ENCODE data around the gene HOXD13. TPM values are rescaled to one million over a fixed set of nuclear protein-coding genes. Genes with fewer than 3 reads are reported as not detected.

The HOXD13 gene
- total and polyA plus RNA-seq, 2 of the 8 experiments (the other 6 are each of a cell fraction or from before 2014, with no cell fraction given), result not detected

DNA sequence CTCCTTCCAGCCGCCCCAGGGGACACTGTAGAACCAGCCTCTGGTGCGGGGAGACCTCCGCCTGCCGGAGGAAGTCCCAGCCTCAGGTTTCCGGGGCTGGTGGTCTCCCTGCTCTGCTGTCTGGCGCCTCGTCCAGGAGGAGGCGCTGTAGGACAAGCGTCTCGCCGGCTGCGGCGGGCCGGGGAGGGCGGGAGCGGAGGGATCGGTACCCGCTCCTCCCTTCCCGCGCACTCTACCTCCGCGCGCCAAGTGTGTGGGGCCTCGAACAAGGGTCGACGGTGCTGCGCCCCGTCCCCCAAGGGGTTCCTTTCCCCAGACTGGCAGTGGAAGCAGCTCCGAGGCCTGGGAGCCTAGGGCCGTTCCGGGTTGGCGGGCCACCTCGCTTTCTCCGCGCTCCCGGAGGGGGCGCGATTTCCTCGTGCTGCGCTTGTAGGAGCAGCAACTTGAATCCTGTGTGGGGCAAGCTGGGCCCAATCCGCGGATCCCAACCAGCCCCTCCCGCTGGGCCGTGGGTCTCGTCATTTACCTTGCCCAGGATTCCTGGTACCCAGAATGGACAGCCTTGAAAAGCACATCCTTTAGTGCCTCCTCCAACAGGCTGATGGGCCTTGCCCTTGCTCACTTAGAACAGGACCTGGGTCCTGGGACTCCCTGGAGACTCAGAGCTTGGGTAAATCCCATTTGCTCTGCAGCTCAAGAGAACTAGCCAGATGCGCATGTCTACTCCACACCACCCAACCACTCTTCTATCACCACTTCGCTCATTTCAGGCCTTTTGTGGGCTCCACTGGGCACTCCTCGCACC, 48.2 kb downstream of the HOXD13 start (continued):
- TF ChIP-seq CBX8 (IDR thresholded peaks at IDR 0.05; ENCODE audit: borderline replicate concordance, low read depth, low read length), result no peak
- TF ChIP-seq, protein P1, sequence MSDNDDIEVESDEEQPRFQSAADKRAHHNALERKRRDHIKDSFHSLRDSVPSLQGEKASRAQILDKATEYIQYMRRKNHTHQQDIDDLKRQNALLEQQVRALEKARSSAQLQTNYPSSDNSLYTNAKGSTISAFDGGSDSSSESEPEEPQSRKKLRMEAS (IDR thresholded peaks at IDR 0.05), result peak; percentile 85
- TF ChIP-seq ZNF274 (IDR thresholded peaks at IDR 0.05; ENCODE audit: borderline replicate concordance, extremely low read depth, low read length), result no peak
- no peak for TF ChIP-seq RXRA (IDR thresholded peaks at IDR 0.05; ENCODE audit: insufficient read depth, low read depth, low read length)
- TF ChIP-seq RNF2 (IDR thresholded peaks at IDR 0.05; ENCODE audit: borderline replicate concordance, low read depth, low read length, missing control alignments, poor library complexity, severe bottlenecking), result peak; percentile 15
- TF ChIP-seq TCF12 (IDR thresholded peaks at IDR 0.05; ENCODE audit: low read depth, low read length), result no peak
- no peak for TF ChIP-seq POLR2A (IDR thresholded peaks at IDR 0.05; ENCODE audit: control extremely low read depth in 1 of 2, low read depth in 2 of 2, low read length in 2 of 2)
- TF ChIP-seq BACH1 (IDR thresholded peaks at IDR 0.05; ENCODE audit: low read length), result no peak
- no peak for TF ChIP-seq EGR1 (IDR thresholded peaks at IDR 0.05; ENCODE audit: borderline replicate concordance, low read depth, low read length)
- TF ChIP-seq YY1 (IDR thresholded peaks at IDR 0.05; ENCODE audit: low read depth, low read length), result no peak
- no peak for TF ChIP-seq SIRT6 (IDR thresholded peaks at IDR 0.05; ENCODE audit: low read length)
- TF ChIP-seq, protein P2, sequence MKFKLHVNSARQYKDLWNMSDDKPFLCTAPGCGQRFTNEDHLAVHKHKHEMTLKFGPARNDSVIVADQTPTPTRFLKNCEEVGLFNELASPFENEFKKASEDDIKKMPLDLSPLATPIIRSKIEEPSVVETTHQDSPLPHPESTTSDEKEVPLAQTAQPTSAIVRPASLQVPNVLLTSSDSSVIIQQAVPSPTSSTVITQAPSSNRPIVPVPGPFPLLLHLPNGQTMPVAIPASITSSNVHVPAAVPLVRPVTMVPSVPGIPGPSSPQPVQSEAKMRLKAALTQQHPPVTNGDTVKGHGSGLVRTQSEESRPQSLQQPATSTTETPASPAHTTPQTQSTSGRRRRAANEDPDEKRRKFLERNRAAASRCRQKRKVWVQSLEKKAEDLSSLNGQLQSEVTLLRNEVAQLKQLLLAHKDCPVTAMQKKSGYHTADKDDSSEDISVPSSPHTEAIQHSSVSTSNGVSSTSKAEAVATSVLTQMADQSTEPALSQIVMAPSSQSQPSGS (IDR thresholded peaks at IDR 0.05; ENCODE audit: low read length), result no peak
- TF ChIP-seq KDM1A (IDR thresholded peaks at IDR 0.05; ENCODE audit: borderline replicate concordance, low read length), result peak; percentile 27; the same call in 1 of the 2 replicates
- no peak for TF ChIP-seq EP300 (IDR thresholded peaks at IDR 0.05; ENCODE audit: borderline replicate concordance in 1 of 2, low read depth in 2 of 2, low read length in 2 of 2)
- no peak for TF ChIP-seq NRF1 (IDR thresholded peaks at IDR 0.05; ENCODE audit: low read depth, low read length)
- peak; percentile 100 for TF ChIP-seq KDM4A (IDR thresholded peaks at IDR 0.05; ENCODE audit: low read depth, low read length, severe bottlenecking)
- TF ChIP-seq RBBP5 (IDR thresholded peaks at IDR 0.05; ENCODE audit: borderline replicate concordance, low read depth, low read length), result 0 out of 2 replicates have a peak, but pooled peaks have one; percentile 43
- no peak for TF ChIP-seq FOSL1 (IDR thresholded peaks at IDR 0.05; ENCODE audit: insufficient read depth, low read depth, low read length)
- no peak for TF ChIP-seq TAF7 (optimal IDR thresholded peaks at IDR 0.05; ENCODE audit: borderline replicate concordance, low read depth, low read length)
- TF ChIP-seq RFX5 (IDR thresholded peaks at IDR 0.05; ENCODE audit: borderline replicate concordance, low read depth, low read length), result no peak
- no peak for TF ChIP-seq SRF (IDR thresholded peaks at IDR 0.05; ENCODE audit: low read depth, low read length)
- no peak for TF ChIP-seq CTBP2 (IDR thresholded peaks at IDR 0.05; ENCODE audit: borderline replicate concordance, insufficient read depth, insufficient read length, low read length)

Data from H1 (cell line).